ENCODE measurements around the gene CYBB.

DNA sequence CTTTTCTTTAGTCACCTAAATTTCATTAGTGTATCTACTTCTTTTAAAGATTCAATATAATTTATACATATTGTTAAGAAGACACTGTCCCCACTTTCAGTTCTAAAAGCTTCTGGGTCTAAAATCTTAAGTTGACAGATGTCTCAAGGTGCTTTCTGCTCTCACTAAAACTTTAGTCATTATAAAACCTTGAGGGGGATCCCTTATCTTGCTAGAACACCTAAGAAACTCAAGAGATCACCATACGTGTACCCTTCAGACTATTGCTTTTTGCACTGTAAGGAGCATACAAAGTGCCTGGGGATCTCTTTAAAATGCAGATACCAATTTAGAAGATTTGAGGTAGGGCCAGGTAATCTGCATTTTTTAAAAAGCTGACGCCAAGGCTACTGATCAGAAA, 30.1 kb downstream of the CYBB start:
- TF ChIP-seq POLR2A (IDR thresholded peaks at IDR 0.05): no peak
- no peak for TF ChIP-seq EP300 (IDR thresholded peaks at IDR 0.05)

Measured in ovary (tissue), 1 donor.